OCI-LY1 (cell line): ENCODE results near the gene DDX24.

ENCODE experiments used
- EZH2 ChIP-seq: fragments of 200-600 bp; sonication (generic), shearing (Covaris generic); IDR thresholded peaks from 2 replicates; pipeline ENCODE4 v1.8.0; 2017; ENCODE audit warnings: borderline replicate concordance, mixed run types, mild to moderate bottlenecking, antibody characterized with exemption, low read length, moderate library complexity, mixed read lengths
- TF ChIP-seq, protein P1 (sequence below): fragments of 200-600 bp; sonication (generic), shearing (Covaris generic); IDR thresholded peaks from 2 replicates; pipeline ENCODE4 v1.5.1; 2017; ENCODE audit warnings: mild to moderate bottlenecking, antibody characterized with exemption, low read length, moderate library complexity, mixed read lengths

- TF ChIP-seq, protein P1, sequence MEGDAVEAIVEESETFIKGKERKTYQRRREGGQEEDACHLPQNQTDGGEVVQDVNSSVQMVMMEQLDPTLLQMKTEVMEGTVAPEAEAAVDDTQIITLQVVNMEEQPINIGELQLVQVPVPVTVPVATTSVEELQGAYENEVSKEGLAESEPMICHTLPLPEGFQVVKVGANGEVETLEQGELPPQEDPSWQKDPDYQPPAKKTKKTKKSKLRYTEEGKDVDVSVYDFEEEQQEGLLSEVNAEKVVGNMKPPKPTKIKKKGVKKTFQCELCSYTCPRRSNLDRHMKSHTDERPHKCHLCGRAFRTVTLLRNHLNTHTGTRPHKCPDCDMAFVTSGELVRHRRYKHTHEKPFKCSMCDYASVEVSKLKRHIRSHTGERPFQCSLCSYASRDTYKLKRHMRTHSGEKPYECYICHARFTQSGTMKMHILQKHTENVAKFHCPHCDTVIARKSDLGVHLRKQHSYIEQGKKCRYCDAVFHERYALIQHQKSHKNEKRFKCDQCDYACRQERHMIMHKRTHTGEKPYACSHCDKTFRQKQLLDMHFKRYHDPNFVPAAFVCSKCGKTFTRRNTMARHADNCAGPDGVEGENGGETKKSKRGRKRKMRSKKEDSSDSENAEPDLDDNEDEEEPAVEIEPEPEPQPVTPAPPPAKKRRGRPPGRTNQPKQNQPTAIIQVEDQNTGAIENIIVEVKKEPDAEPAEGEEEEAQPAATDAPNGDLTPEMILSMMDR = no peak
- no peak for TF ChIP-seq EZH2
These were observed 35.7 kb upstream of the DDX24 start for GRCh38 chr14:94116701-94117100.
